ENCODE results near the gene MRPL57. TPM values are rescaled to one million over a fixed set of nuclear protein-coding genes. Genes with fewer than 3 reads are reported as not detected.

Gene MRPL57
- total RNA-seq, 1 experiment from 2014 or later = 29.4 TPM

DNA sequence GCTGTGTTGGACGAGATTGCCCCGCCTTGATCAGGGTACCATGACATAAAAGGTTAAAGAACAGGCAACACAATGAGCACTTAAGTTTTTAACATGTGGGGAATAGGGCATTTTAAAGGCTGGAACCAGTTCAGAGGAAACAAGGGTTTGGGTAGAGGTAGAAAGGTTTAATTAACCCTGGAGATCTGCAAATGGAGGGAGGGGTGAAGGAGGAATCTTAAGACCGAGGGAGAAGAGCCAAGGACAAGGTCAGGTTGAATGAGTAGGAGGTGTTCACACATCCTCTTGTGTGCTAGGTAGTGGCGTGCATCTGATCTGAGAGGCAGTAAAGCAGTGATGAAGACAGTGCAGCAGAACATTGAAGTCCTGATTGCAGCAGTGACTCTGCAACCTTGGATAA, 28.6 kb upstream of the MRPL57 start (continued):
- TF ChIP-seq, protein P1, sequence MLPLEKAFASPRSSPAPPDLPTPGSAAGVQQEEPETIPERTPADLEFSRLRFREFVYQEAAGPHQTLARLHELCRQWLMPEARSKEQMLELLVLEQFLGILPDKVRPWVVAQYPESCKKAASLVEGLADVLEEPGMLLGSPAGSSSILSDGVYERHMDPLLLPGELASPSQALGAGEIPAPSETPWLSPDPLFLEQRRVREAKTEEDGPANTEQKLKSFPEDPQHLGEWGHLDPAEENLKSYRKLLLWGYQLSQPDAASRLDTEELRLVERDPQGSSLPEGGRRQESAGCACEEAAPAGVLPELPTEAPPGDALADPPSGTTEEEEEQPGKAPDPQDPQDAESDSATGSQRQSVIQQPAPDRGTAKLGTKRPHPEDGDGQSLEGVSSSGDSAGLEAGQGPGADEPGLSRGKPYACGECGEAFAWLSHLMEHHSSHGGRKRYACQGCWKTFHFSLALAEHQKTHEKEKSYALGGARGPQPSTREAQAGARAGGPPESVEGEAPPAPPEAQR (CRISPR knock-in tag; IDR thresholded peaks at IDR 0.05) = no peak
- TF ChIP-seq, protein P2, sequence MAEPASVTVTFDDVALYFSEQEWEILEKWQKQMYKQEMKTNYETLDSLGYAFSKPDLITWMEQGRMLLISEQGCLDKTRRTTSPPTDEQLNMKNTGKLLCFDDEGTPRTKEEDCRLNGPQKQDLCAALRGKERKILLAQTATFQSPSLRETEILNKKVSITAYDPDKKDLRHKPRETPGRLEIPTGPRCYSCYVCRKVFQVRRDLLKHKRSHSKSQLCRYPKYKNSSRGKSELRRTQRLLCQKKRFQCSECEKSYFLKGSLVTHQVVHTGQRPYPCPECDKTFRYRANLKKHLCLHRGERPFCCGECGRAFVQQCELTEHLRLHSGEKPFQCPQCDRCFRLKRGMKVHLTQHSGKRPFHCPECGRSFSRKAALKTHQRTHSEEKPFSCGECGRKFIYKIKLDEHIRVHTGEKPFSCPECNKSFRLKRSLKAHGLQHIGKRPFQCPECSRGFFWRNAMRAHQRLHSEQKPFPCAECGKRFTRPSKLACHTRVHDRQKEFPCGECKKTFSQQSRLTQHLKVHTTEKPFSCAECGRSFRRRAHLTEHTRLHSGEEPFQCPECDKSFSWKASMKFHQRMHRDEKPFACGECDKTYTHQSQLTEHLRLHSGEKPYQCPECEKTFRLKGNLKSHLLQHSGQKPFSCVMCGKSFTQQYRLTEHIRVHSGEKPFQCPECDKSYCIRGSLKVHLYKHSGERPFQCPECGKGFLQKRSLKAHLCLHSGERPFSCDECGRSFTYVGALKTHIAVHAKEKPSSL (CRISPR knock-in tag; conservative IDR thresholded peaks at IDR 0.05) = 0 out of 2 replicates have a peak, but pooled peaks have one; percentile 18
- TF ChIP-seq NFYB (CRISPR knock-in tag; conservative IDR thresholded peaks at IDR 0.05; ENCODE audit: low read depth) (no peak), TEAD1 (CRISPR knock-in tag; IDR thresholded peaks at IDR 0.05) (no peak), TEAD4 (CRISPR knock-in tag; IDR thresholded peaks at IDR 0.05) (no peak), MXD4 (CRISPR knock-in tag; IDR thresholded peaks at IDR 0.05; ENCODE audit: borderline replicate concordance) (no peak), ZNF317 (CRISPR knock-in tag; IDR thresholded peaks at IDR 0.05; ENCODE audit: borderline replicate concordance, low read depth) (no peak), MYBL2 (CRISPR knock-in tag; IDR thresholded peaks at IDR 0.05) (no peak), NR1H2 (CRISPR knock-in tag; IDR thresholded peaks at IDR 0.05) (no peak), GABPB1 (CRISPR knock-in tag; IDR thresholded peaks at IDR 0.05) (no peak), ZNF138 (CRISPR knock-in tag; conservative IDR thresholded peaks at IDR 0.05) (no peak), NR2C2 (CRISPR knock-in tag; IDR thresholded peaks at IDR 0.05) (no peak), JUN (CRISPR knock-in tag; IDR thresholded peaks at IDR 0.05) (no peak), CBFB (CRISPR knock-in tag; IDR thresholded peaks at IDR 0.05; ENCODE audit: low read depth) (no peak), ZNF232 (CRISPR knock-in tag; IDR thresholded peaks at IDR 0.05) (no peak), CREM (CRISPR knock-in tag; IDR thresholded peaks at IDR 0.05) (no peak), ZNF671 (CRISPR knock-in tag; IDR thresholded peaks at IDR 0.05) (peak; percentile 75; the same call in 1 of the 2 replicates), JAZF1 (CRISPR knock-in tag; IDR thresholded peaks at IDR 0.05) (no peak)
- TF ChIP-seq, protein P3, sequence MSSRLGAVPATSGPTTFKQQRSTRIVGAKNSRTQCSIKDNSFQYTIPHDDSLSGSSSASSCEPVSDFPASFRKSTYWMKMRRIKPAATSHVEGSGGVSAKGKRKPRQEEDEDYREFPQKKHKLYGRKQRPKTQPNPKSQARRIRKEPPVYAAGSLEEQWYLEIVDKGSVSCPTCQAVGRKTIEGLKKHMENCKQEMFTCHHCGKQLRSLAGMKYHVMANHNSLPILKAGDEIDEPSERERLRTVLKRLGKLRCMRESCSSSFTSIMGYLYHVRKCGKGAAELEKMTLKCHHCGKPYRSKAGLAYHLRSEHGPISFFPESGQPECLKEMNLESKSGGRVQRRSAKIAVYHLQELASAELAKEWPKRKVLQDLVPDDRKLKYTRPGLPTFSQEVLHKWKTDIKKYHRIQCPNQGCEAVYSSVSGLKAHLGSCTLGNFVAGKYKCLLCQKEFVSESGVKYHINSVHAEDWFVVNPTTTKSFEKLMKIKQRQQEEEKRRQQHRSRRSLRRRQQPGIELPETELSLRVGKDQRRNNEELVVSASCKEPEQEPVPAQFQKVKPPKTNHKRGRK (CRISPR knock-in tag; IDR thresholded peaks at IDR 0.05; ENCODE audit: borderline replicate concordance) = no peak
- TF ChIP-seq, protein P4, sequence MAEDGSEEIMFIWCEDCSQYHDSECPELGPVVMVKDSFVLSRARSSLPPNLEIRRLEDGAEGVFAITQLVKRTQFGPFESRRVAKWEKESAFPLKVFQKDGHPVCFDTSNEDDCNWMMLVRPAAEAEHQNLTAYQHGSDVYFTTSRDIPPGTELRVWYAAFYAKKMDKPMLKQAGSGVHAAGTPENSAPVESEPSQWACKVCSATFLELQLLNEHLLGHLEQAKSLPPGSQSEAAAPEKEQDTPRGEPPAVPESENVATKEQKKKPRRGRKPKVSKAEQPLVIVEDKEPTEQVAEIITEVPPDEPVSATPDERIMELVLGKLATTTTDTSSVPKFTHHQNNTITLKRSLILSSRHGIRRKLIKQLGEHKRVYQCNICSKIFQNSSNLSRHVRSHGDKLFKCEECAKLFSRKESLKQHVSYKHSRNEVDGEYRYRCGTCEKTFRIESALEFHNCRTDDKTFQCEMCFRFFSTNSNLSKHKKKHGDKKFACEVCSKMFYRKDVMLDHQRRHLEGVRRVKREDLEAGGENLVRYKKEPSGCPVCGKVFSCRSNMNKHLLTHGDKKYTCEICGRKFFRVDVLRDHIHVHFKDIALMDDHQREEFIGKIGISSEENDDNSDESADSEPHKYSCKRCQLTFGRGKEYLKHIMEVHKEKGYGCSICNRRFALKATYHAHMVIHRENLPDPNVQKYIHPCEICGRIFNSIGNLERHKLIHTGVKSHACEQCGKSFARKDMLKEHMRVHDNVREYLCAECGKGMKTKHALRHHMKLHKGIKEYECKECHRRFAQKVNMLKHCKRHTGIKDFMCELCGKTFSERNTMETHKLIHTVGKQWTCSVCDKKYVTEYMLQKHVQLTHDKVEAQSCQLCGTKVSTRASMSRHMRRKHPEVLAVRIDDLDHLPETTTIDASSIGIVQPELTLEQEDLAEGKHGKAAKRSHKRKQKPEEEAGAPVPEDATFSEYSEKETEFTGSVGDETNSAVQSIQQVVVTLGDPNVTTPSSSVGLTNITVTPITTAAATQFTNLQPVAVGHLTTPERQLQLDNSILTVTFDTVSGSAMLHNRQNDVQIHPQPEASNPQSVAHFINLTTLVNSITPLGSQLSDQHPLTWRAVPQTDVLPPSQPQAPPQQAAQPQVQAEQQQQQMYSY (CRISPR knock-in tag; IDR thresholded peaks at IDR 0.05) = no peak
- TF ChIP-seq, protein P5, sequence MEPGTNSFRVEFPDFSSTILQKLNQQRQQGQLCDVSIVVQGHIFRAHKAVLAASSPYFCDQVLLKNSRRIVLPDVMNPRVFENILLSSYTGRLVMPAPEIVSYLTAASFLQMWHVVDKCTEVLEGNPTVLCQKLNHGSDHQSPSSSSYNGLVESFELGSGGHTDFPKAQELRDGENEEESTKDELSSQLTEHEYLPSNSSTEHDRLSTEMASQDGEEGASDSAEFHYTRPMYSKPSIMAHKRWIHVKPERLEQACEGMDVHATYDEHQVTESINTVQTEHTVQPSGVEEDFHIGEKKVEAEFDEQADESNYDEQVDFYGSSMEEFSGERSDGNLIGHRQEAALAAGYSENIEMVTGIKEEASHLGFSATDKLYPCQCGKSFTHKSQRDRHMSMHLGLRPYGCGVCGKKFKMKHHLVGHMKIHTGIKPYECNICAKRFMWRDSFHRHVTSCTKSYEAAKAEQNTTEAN (CRISPR knock-in tag; IDR thresholded peaks at IDR 0.05) = no peak
- TF ChIP-seq, protein P6, sequence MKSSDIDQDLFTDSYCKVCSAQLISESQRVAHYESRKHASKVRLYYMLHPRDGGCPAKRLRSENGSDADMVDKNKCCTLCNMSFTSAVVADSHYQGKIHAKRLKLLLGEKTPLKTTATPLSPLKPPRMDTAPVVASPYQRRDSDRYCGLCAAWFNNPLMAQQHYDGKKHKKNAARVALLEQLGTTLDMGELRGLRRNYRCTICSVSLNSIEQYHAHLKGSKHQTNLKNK (CRISPR knock-in tag; IDR thresholded peaks at IDR 0.05) = peak; percentile 55; the same call in 1 of the 2 replicates
- TF ChIP-seq, protein P7, sequence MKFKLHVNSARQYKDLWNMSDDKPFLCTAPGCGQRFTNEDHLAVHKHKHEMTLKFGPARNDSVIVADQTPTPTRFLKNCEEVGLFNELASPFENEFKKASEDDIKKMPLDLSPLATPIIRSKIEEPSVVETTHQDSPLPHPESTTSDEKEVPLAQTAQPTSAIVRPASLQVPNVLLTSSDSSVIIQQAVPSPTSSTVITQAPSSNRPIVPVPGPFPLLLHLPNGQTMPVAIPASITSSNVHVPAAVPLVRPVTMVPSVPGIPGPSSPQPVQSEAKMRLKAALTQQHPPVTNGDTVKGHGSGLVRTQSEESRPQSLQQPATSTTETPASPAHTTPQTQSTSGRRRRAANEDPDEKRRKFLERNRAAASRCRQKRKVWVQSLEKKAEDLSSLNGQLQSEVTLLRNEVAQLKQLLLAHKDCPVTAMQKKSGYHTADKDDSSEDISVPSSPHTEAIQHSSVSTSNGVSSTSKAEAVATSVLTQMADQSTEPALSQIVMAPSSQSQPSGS (CRISPR knock-in tag; IDR thresholded peaks at IDR 0.05; ENCODE audit: borderline replicate concordance, low read depth) = no peak
- TF ChIP-seq, protein P8, sequence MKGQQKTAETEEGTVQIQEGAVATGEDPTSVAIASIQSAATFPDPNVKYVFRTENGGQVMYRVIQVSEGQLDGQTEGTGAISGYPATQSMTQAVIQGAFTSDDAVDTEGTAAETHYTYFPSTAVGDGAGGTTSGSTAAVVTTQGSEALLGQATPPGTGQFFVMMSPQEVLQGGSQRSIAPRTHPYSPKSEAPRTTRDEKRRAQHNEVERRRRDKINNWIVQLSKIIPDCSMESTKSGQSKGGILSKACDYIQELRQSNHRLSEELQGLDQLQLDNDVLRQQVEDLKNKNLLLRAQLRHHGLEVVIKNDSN (CRISPR knock-in tag; IDR thresholded peaks at IDR 0.05) = no peak
- TF ChIP-seq, protein P9, sequence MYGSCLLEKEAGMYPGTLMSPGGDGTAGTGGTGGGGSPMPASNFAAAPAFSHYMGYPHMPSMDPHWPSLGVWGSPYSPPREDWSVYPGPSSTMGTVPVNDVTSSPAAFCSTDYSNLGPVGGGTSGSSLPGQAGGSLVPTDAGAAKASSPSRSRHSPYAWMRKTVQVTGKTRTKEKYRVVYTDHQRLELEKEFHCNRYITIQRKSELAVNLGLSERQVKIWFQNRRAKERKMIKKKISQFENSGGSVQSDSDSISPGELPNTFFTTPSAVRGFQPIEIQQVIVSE (CRISPR knock-in tag; IDR thresholded peaks at IDR 0.05; ENCODE audit: borderline replicate concordance) = no peak

All from WTC11 (cell line).